GM19328 (cell line): ENCODE measurements around the gene KLHL17.

Experiments
- ATAC-seq: cut with Tn5 transposase; IDR thresholded peaks from one replicate; pipeline ENCODE4 v1.9.1; 2021; ENCODE audit warnings: mild to moderate bottlenecking, moderate library complexity; ENCODE audit not compliant: unreplicated experiment

KLHL17 gene

DNA sequence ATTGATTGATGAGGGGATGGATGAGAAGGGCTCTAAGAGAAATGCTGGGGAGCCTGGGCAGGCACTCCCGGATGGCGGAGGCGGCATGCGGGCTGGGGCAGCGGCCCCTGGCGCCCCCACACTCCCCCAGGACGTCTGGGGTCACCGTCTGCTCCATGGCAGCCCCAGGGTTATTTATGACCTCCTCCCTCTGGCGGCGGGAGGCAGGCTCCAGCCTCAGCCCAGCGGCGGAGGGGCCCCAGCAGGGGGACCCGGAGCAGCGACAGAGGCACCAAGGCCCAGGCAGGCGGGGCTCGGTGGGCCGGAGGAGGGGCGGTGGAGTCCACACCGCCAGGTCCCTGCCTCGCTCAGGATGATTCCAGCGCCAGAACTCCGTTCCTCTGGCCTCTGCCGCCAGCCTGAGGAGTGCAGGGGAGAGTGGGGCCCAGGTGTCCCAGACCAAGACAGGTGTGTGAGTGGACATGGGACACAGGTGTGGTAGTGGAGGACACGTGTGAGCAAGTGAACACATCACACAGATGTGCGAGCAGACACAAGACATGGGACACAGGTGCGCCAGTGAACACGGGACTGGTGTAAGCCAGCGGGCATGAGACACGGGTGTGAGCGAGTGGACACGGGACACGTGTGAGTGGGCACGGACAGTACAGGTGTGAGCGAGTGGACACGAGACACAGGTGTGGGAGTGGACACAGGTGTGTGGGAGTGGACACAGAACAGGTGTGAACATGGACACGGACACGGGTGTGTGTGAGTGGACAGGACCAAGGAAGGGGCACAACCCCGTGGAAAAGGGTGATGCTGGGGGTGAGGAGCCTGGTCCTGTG is 39.2 kb upstream of the KLHL17 start:
- no peak for ATAC-seq

DNA sequence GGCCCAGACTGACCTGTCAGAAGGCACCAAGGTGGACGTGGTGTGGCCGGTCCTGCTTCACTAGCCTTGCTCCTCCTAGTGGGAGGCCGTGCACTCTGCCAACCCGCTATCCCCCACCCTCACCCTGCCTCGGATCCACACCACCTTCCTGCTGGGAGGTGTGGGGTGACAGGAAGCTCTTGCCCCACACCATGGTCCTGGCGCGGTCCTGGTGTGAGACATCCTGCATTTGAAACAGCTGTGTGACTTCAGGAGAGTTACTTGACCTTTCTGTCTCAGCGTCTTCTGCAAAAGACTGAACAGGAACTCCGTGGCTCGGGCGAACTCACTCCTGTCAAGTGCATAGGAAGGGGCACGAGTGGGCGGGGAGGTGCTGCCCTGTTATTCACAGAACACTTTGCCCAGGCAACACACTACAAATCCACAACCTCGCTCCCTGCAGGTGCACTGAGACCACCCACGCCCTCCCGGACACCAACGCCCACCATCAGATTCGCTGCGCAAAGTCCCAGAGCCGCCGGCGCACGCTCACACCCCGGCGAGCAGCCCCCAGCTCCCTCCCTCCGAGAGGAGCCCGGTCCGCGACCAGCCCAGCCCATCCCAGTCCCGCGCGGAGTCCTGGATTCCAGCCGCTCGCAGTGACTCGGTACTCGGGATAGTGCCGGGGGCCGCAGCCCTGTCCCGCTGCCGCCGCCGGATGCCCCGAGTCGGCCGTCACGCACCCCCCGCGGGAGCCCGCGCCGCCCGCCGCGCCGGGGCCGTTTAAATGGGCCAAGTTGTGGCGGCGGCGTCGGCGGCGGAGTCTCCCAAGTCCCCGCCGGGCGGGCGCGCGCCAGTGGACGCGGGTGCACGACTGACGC is 37.0 kb upstream of the KLHL17 start, which contains the start of gene SAMD11:
Gene SAMD11, plus strand, starts transcription at position 793 of the 860 bp plus-strand sequence. CDS start 509 bp downstream, outside the sequence.
- ATAC-seq: no peak

DNA sequence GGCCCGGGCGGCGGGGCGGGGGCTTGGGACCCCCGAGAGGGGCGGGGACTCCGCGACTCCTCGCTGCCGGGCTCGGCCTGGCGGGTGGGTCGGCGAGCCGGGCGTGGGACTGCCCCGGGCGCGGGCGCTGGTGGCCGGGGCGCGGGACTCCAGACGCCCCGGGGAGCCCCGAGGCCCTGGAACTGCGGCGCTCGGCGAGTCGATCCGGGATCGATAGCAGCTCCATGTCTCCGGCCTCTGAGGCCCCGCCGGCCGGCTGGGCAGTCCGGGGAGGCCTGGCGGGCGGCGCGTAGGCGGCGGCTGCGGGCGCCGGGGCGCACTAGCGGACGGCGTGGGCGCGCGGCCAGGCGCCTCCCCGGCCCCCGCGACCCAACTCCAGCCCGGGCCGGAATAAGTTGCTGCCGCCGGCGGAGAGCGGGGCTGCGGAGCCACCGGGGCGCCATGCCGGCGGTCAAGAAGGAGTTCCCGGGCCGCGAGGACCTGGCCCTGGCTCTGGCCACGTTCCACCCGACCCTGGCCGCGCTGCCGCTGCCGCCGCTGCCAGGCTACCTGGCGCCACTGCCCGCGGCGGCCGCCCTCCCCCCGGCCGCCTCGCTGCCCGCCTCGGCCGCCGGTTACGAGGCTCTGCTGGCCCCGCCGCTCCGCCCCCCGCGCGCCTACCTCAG is 36.3 kb upstream of the KLHL17 start:
- no peak for ATAC-seq

DNA sequence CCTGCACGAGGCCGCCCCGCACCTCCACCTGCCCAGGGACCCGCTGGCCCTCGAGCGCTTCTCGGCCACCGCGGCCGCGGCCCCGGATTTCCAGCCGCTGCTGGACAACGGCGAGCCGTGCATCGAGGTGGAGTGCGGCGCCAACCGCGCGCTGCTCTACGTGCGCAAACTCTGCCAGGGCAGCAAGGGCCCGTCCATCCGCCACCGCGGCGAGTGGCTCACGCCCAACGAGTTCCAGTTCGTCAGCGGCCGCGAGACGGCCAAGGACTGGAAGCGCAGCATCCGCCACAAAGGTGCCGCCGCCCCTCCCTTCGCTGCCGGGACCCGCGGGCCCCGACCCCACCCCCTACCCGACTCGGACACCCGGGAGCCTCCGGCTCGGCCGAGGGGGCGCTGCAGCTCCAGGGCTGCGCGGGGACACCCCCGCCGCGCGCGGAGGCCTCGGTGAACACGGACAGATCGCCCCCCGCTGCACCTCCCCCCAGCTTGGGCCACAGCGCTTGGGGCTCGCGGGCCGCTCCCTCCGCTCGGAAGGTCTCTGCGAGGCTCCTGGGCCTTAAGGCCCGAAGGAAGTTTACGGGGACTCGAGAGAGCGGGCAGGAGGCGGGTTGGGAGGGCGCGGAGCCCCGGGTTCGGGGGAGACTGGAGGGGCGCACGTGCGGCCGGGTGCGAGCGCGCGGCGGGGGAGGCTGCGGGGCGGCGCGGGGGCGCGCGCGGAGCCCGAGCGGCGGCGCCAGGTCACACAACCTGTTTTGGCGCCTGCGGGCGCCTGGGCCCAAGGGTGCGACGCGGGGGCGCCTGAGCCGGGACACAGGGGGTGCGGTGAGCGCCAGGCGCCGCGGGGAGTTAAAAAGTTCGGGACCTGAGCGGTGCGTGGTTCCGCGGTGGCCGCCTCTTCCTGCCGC is 35.5 kb upstream of the KLHL17 start:
- ATAC-seq: no peak

DNA sequence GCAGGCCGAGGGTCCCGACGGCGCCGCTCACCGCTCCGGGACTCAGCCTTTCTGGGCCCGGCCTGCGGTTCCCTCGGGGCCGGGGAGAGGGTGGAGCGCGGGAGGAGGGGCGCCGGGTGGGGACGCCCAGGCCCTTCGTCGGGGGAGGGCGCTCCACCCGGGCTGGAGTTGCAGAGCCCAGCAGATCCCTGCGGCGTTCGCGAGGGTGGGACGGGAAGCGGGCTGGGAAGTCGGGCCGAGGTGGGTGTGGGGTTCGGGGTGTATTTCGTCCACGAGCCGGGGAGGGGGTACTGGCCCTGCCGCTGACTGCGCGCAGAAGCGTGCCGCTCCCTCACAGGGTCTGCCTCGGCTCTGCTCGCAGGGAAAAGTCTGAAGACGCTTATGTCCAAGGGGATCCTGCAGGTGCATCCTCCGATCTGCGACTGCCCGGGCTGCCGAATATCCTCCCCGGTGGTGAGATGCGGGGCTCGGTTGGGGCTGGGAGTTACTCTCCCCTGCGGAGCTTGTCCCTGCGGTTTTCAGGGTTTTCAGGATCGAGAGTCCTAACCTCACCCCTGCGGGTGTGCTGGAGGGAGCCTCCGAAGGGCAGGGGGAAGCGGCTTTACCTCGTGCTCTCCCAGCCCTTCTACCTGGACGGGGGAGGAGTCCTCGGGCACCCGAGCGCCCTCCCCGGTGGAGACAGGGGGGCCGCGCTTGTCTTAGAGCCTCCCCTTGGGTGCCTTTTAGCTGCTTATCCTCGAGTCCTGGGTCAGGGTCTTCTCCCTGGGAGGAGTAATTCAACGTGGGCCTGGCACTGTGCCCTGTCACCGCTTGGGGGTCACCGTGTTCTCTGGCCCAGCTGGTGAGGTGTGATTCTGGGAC is 34.6 kb upstream of the KLHL17 start:
- ATAC-seq: no peak

DNA sequence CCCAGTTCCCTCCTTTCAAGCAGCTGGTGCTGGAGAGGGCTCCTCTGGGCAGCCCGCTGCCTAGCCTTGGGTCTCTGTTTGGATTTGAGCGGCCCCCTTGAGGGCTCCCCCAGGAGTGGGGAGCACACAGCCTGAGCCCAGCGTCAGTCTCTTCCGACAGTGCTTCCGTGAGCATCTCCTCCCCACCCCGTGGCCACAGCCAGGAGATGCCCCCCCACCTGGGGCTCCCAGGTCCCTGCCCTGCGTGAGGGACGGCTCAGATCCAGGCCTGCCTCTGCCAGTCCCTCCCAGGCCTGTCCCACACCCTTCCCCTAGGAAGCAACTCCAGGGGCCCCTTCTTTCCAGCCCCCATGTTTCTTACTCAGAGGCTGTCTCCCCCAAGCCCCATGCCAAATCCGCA is 33.1 kb upstream of the KLHL17 start:
- ATAC-seq: no peak

DNA sequence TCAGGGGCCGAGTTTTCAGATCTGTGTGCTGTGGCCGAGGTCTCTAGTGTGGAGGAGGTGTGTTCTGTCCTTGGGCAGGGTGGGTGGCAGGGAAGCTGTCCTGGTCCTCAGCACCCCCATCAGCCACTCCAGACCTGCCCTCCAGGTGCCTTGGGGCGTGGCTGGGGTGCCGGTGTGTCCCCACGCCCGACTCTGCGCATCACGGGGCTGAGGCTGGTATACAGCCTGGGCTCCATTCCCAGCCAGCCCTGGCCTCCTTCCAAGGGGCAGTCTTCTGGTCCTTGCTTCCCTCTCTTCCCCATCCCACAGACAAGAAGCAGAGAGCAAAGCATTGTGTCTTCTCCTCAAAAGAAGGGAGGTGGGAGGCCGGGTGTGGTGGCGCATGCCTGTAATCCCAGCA is 32.6 kb upstream of the KLHL17 start:
- no peak for ATAC-seq

DNA sequence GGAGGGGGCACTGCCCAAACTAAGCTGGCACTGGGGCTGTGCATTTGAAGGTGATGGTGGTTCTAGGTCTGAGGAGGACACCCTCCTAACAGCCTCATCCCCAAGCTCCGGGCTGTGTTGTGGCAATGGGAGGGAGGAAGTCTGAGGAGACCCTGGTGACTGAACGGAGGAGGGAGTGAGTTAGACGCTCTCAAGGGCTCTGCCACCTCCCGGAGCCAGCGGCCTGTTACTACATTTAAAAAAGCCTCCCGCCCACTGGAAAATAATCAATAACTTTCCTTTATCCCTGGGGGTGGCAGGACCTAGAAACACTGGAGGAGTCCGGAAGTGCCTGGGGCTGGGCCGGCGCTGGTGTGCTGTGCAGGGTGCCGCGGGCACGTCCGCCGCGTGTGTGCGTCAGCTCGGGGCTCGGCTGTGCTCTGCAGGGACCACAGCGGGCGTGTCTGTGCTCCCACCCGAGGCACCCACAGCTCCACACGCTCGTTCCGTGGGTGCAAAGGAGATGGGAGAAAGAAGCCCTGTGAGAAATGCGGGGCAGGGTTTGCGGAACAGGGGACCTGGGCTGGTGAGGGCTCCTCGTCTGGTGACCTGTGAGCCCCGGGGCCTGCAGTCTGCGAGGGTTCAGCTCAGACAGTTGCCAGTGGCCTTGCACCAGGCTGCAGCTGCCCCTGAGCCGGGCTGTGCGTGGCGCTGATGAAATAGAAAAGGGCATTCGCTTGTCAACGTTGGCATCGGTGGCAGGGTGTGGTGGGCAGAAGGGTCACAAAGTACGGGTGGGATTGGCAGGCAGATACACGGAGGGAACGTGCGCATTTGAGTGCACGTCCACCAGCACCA is 31.3 kb upstream of the KLHL17 start:
- ATAC-seq: no peak

DNA sequence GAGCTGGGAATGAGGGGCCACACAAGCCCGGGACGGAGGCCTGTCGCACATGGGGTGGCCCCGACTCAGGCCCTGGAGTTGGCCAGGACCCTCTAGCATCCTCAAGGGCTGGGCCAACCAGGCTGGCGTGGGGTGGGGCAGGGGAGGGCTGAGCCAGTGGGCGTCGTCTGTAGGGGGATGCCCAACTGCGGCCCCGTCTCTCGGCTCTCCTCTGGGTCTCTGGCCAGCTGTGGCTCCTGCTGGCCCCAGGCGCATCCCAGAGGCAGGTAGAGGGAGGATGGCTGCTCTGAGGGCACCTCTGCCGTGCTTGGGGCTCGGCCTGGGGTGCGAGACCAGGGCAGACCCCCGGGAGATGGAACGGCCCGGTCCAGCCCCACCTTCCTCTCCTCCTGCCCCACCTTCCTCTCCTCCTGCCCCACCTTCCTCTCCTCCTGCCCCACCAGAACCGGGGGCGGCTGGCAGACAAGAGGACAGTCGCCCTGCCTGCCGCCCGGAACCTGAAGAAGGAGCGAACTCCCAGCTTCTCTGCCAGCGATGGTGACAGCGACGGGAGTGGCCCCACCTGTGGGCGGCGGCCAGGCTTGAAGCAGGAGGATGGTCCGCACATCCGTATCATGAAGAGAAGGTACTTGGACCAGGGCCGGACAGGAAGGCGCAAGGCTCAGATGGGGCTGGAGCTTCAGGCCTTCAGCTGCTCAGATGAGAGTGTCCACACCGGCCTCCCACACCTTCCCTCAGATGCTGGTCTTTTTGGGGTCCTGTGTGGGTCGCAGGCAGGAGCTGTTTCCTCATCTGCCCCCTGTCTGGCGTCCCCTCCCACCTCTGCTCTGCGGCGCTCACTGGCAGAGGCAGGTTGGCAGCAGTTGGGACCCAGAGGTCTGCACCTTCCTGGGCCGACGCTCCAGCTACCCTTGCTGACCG is 30.4 kb upstream of the KLHL17 start:
- ATAC-seq: no peak

DNA sequence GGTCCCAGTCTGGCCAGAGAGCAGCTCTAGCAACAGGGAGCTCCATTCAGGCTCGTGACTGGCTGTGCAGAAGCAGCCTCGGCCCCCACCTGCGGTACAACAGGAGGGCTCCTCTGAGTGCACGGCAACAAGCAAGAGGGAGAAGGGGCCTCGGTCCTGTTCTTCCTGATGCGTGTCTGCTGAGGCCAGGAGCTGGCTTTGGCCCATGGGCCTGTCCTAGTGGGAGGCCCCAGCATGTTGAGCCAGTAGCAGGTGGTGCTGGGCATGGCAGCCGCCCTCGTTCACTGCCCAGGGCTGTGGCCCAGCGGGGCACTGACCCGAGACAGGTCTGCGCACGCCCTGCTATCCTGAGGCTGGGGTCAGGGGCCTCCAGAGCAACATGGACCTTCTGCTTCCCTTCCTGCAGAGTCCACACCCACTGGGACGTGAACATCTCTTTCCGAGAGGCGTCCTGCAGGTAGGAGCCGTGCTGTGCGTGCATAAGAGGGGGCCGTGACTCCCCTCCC is 29.7 kb upstream of the KLHL17 start:
- no peak for ATAC-seq

DNA sequence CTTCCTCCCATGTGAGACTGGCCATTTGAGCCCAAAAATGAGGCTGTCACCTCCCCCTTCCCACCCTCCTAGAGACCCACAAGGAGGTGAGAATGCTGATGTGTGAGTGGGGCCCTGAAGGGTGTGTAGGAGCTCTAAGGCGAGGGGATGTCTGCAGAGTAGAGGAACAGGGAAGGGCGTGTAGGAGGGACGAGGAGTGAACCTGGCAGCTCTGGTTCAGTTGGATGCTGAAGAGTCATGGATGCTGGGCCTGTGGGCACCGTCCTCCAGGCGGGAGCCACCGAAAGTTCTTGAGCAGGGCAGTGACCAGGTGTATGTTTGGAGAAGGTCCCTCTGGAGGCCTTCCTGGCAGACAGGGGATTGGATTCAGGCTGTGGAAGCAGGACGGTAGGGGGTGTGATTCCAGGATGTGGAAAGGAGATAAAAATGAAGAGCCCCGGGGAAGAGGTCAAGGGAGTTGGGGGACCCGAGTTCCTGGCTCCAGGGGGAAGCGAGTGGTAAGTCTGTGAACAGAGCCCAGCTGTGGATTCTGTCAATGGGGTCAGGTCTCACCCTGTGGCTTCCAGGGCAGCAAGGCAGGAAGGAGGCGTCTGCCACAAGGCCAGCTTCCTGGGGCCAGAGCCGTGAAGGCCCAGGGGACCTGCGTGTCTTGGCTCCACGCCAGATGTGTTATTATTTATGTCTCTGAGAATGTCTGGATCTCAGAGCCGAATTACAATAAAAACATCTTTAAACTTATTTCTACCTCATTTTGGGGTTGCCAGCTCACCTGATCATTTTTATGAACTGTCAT is 28.8 kb upstream of the KLHL17 start:
- no peak for ATAC-seq

DNA sequence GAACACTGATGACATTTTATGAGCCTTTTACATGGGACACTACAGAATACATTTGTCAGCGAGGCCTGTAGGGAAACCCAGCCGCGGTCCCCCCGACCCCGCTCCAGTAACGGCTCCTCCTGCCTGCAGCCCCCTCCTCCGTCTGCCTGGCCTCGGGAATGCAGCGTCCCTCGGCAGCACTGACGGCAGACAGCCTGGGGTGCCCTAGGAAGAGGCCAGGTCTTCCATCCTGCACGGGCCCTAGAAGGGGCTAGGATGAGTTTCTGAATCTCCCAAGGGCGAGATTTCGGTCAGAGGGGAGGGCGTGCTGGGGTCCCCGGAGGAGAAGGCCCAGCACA is 28.2 kb upstream of the KLHL17 start:
- no peak for ATAC-seq

DNA sequence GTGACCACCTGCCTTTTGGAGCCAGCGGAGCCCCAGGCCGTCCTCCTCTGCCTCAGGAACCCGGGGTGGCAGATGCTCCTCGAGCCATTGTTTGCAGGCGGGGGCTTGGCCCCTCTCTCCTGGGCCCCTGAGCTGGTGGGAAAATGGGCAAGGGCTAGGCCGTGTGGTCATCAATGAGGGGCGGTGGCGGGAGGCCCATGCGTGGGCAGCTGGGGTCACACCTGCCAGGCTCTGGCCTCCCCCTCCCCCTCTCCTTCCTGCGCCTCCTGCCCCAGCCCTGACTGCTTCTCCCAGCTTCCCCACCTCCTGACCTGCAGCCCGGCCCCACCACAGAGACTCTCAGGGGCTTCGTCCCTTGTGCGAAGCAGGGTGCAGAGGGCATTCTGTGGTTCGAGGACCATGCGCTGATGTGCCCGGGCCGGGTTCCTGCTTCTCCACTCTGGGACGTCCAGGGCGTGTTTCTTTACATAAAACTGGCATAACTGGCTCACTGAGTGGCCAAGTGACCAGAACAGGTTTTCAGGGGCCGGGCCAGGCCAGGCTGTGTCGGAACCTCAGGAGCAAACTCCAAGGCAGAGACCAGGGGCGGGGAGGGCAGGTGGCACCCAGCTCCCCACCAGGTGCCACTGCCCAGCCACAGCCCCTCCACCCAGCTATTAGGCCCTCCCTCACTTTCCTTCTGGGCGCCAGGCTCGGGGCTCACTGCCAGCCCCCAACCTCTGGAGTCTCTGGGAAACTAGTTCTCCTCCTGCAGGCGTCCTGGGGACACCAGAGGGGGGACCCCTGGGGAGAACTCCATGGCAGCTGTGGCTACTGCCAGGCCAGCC is 27.4 kb upstream of the KLHL17 start:
- no peak for ATAC-seq

DNA sequence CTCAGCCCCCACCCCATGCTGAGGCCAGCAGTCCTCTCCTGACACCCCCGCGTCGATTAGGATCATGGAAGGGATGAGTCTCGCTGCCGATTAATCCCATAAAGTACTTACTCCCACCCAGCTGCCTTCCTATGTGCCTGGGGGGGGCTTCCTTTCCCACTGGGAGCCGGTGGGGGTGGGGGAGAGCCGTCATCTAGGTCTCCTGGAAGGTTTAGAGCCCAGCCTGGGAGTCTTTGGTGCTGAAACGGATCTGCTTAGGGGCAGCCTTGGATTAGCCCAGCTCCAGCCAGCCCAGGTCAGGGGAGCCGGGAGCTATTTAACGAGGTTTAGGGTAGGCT is 26.8 kb upstream of the KLHL17 start:
- no peak for ATAC-seq

DNA sequence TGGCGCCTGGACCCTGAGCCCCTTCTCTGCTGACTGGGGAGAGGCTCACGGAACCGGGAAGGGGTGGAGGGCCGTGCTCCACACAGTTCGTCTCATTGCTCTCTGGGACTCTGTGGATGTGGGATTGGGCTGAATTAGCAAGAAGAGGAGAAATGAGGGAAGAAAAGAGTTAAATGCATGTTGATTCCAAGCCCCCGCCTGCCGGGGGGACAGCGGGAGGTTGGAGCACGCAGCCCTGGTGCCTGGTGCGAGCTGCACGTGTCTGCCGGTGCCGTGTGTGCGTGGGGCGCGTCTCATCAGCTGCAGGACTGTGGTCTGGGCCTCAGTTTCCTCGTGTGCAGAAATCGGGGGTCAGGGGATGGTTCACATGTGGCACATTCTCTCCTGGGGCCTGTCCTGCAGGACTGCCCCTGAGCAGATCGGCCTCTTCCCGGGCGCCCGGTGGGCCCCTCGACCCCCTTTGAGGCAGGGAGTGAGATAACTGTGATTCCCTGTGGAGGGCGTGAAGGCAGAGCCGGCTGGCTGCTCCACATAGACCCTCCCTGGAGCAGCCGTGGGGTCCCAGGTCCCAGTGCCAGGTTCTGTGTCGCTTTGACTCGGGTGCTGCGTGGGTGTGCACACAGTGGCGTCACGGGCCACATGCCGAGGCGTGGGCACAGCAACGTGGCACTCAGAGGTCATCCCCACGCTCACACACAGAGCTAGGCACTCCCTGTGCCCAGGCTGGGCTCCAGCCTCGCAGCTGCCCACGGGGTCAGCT is 25.2 kb upstream of the KLHL17 start:
- no peak for ATAC-seq
